CD4-positive, alpha-beta memory T cell (primary cell): ENCODE measurements around the gene SLC12A4. TPM values are rescaled to one million over a fixed set of nuclear protein-coding genes. Genes with fewer than 3 reads are reported as not detected.

Source experiments
- polyA plus RNA-seq, 2 donors: library from polyadenylated mRNA; unstranded; fragments of 300-500 nt; fragmentation: Illumina TruSeq; gene quantifications; one replicate each; pipeline ENCODE4 v1.2.3, GENCODE V29; 2021
- total RNA-seq, 2 experiments: library from RNA; stranded (reverse); gene quantifications; one replicate each; pipeline ENCODE4 v1.2.3, GENCODE V29; 2021

Gene SLC12A4
- total and polyA plus RNA-seq, 4 experiments from 2014 or later, result 4.0 to 33.5 (median 19.1) TPM

Other genes starting within 250 kb of the SLC12A4 start
- gene GFOD2, start 249.3 kb downstream of the SLC12A4 start, total RNA-seq, result 10 to 100 TPM; 18.0 to 19.8 TPM
- gene GFOD2, start 249.3 kb downstream of the SLC12A4 start, polyA plus RNA-seq, result 10 to 100 TPM; 10.8 to 19.2 TPM
- 10 to 100 TPM; 25.6 to 27.8 TPM for gene RANBP10, start 162.1 kb downstream of the SLC12A4 start, total RNA-seq
- gene RANBP10, start 162.1 kb downstream of the SLC12A4 start, polyA plus RNA-seq, result 10 to 100 TPM in 1 of 2 donors, 1 to 10 TPM in 1; 7.1 to 14.7 TPM
- gene TSNAXIP1, start 161.7 kb downstream of the SLC12A4 start, total RNA-seq, result under 1 TPM; 0.44 to 0.64 TPM
- not detected for gene TSNAXIP1, start 161.7 kb downstream of the SLC12A4 start, polyA plus RNA-seq
- 10 to 100 TPM; 56.8 to 58.4 TPM for gene THAP11, start 126.3 kb downstream of the SLC12A4 start, total RNA-seq
- gene THAP11, start 126.3 kb downstream of the SLC12A4 start, polyA plus RNA-seq, result 100 to 1,000 TPM; 130 to 147 TPM
- 10 to 100 TPM; 41.2 to 45.9 TPM for gene NUTF2, start 121.7 kb downstream of the SLC12A4 start, total RNA-seq
- gene NUTF2, start 121.7 kb downstream of the SLC12A4 start, polyA plus RNA-seq, result 100 to 1,000 TPM; 127 to 128 TPM
- 100 to 1,000 TPM; 103 to 107 TPM for gene CENPT, start 120.9 kb downstream of the SLC12A4 start, total RNA-seq
- 10 to 100 TPM; 15.4 to 18.1 TPM for gene CENPT, start 120.9 kb downstream of the SLC12A4 start, polyA plus RNA-seq
- gene EDC4, start 95.6 kb downstream of the SLC12A4 start, total RNA-seq, result 100 to 1,000 TPM; 141 to 144 TPM
- gene EDC4, start 95.6 kb downstream of the SLC12A4 start, polyA plus RNA-seq, result 10 to 100 TPM; 18.5 to 37.3 TPM
- 1 to 10 TPM; 5.9 to 7.0 TPM for gene NRN1L, start 83.8 kb downstream of the SLC12A4 start, total RNA-seq
- under 1 TPM; 0.81 to 0.96 TPM for gene NRN1L, start 83.8 kb downstream of the SLC12A4 start, polyA plus RNA-seq
- gene PSKH1, start 75.4 kb downstream of the SLC12A4 start, total RNA-seq, result 10 to 100 TPM; 22.3 to 25.1 TPM
- gene PSKH1, start 75.4 kb downstream of the SLC12A4 start, polyA plus RNA-seq, result 10 to 100 TPM; 19.4 to 25.3 TPM
- 1 to 10 TPM; 5.1 to 8.6 TPM for gene CTRL, start 36.8 kb downstream of the SLC12A4 start, total RNA-seq
- 1 to 10 TPM in 1 of 2 donors, under 1 TPM in 1; 0.41 to 1.8 TPM for gene CTRL, start 36.8 kb downstream of the SLC12A4 start, polyA plus RNA-seq
- gene PSMB10, start 31.8 kb downstream of the SLC12A4 start, total RNA-seq, result 100 to 1,000 TPM; 147 to 152 TPM
- 100 to 1,000 TPM; 461 to 777 TPM for gene PSMB10, start 31.8 kb downstream of the SLC12A4 start, polyA plus RNA-seq
- gene LCAT, start 24.5 kb downstream of the SLC12A4 start, total RNA-seq, result 10 to 100 TPM; 18.2 to 20.3 TPM
- gene LCAT, start 24.5 kb downstream of the SLC12A4 start, polyA plus RNA-seq, result 1 to 10 TPM in 1 of 2 donors, not detected in 1; 1.9 TPM
- 1 to 10 TPM in 1 of 2 experiments, under 1 TPM in 1; 0.91 to 1.2 TPM for gene DPEP3, start 11.9 kb upstream of the SLC12A4 start, total RNA-seq
- gene DPEP3, start 11.9 kb upstream of the SLC12A4 start, polyA plus RNA-seq, result not detected
- gene DPEP2, start 30.8 kb upstream of the SLC12A4 start, total RNA-seq, result 100 to 1,000 TPM; 106 to 119 TPM
- gene DPEP2, start 30.8 kb upstream of the SLC12A4 start, polyA plus RNA-seq, result 10 to 100 TPM; 46.9 to 58.8 TPM
- gene DPEP2NB, start 47.3 kb upstream of the SLC12A4 start, total RNA-seq, result not detected
- gene DPEP2NB, start 47.3 kb upstream of the SLC12A4 start, polyA plus RNA-seq, result not detected
- 10 to 100 TPM; 16.1 to 17.0 TPM for gene DDX28, start 54.6 kb upstream of the SLC12A4 start, total RNA-seq
- 10 to 100 TPM; 36.0 to 55.8 TPM for gene DDX28, start 54.6 kb upstream of the SLC12A4 start, polyA plus RNA-seq
- gene DUS2, start 54.6 kb upstream of the SLC12A4 start, total RNA-seq, result 10 to 100 TPM; 13.8 to 14.6 TPM
- gene DUS2, start 54.6 kb upstream of the SLC12A4 start, polyA plus RNA-seq, result 10 to 100 TPM in 1 of 2 donors, 1 to 10 TPM in 1; 9.0 to 11.9 TPM
- gene NFATC3, start 116.7 kb upstream of the SLC12A4 start, total RNA-seq, result 100 to 1,000 TPM; 127 to 134 TPM
- 10 to 100 TPM; 76.5 to 94.9 TPM for gene NFATC3, start 116.7 kb upstream of the SLC12A4 start, polyA plus RNA-seq